VCaP (cell line): ENCODE data around the gene SIGLEC8.

Experiments used
- H3K27ac ChIP-seq: fragments of 450-650 bp; 2 replicates; pipeline ENCODE4 v1.5.1; 2017
- CTCF ChIP-seq: fragments of 450-650 bp; conservative IDR thresholded peaks from 2 replicates; pipeline ENCODE4 v1.5.1; 2017; ENCODE audit warnings: mild to moderate bottlenecking, moderate library complexity

The SIGLEC8 gene

GRCh38 chr19:51462681-51463080 lies 4.4 kb upstream of the SIGLEC8 start:
- TF ChIP-seq CTCF: no peak
- no peak overlapping the region for H3K27ac ChIP-seq

- no peak overlapping the region for H3K27ac ChIP-seq
- TF ChIP-seq CTCF: no peak
Observed at GRCh38 chr19:51462276-51462675, 4.0 kb upstream of the SIGLEC8 start.

- no peak overlapping the region for H3K27ac ChIP-seq
- TF ChIP-seq CTCF: no peak
Observed at GRCh38 chr19:51461723-51462161, 3.5 kb upstream of the SIGLEC8 start.

GRCh38 chr19:51460164-51460992 lies 2.1 kb upstream of the SIGLEC8 start:
- H3K27ac ChIP-seq: no peak overlapping the region
- TF ChIP-seq CTCF: no peak

GRCh38 chr19:51458899-51459505 lies 748 bp upstream of the SIGLEC8 start:
- TF ChIP-seq CTCF: no peak

GRCh38 chr19:51457351-51458013 lies 772 bp downstream of the SIGLEC8 start:
- no peak overlapping the region for H3K27ac ChIP-seq
- no peak for TF ChIP-seq CTCF

More at GRCh38 chr19:51458899-51459505, 748 bp upstream of the SIGLEC8 start:
- no peak overlapping the region for H3K27ac ChIP-seq
